GM23248 (cell line): ENCODE measurements around the gene STX1B. TPM values are rescaled to one million over a fixed set of nuclear protein-coding genes. Genes with fewer than 3 reads are reported as not detected.
A peak's percentile ranks its signal among the peaks of the same experiment; 100 is the strongest.

Source experiments
- DNase-seq: peaks from one replicate; pipeline ENCODE4 v3.0.0-alpha.2; 2015
- H2AFZ ChIP-seq: fragments of 200-600 bp; sonication (generic); 2 replicates; pipeline ENCODE4 v1.6.1; 2016; ENCODE audit warnings: antibody characterized with exemption
- H3F3A ChIP-seq: fragments of 200-600 bp; sonication (generic); 2 replicates; pipeline ENCODE4 v1.6.1; 2016; ENCODE audit warnings: mild to moderate bottlenecking, antibody characterized with exemption, mixed run types; ENCODE audit not compliant: insufficient read depth
- H3K27ac ChIP-seq: fragments of 200-600 bp; sonication (generic); 2 replicates; pipeline ENCODE4 v1.5.1; 2016; ENCODE audit warnings: mild to moderate bottlenecking
- H3K27me3 ChIP-seq: fragments of 200-600 bp; sonication (generic); replicated peaks from 2 replicates; pipeline ENCODE4 v1.6.1; 2016; ENCODE audit warnings: mild to moderate bottlenecking; ENCODE audit not compliant: insufficient read depth
- H3K36me3 ChIP-seq: fragments of 200-600 bp; sonication (generic); 2 replicates; pipeline ENCODE4 v1.6.1; 2016; ENCODE audit warnings: low read depth, mild to moderate bottlenecking
- H3K4me1 ChIP-seq: fragments of 200-600 bp; sonication (generic); 2 replicates; pipeline ENCODE4 v1.6.1; 2016; ENCODE audit warnings: mild to moderate bottlenecking; ENCODE audit not compliant: insufficient read depth
- H3K4me2 ChIP-seq: fragments of 200-600 bp; sonication (generic); one replicate; pipeline ENCODE4 v1.6.1; 2016; ENCODE audit warnings: mild to moderate bottlenecking; ENCODE audit not compliant: unreplicated experiment
- H3K4me3 ChIP-seq: fragments of 200-600 bp; sonication (generic); 2 replicates; pipeline ENCODE4 v1.5.1; 2016; ENCODE audit warnings: mild to moderate bottlenecking
- H3K79me2 ChIP-seq: fragments of 200-600 bp; sonication (generic); 2 replicates; pipeline ENCODE4 v1.6.1; 2016; ENCODE audit warnings: mild to moderate bottlenecking; ENCODE audit not compliant: insufficient read depth
- H3K9ac ChIP-seq: fragments of 200-600 bp; sonication (generic); 2 replicates; pipeline ENCODE4 v1.6.1; 2016; ENCODE audit warnings: mild to moderate bottlenecking
- H3K9me2 ChIP-seq: fragments of 200-600 bp; sonication (generic); 2 replicates; pipeline ENCODE4 v1.6.1; 2016; ENCODE audit warnings: mixed run types, mild to moderate bottlenecking, moderate library complexity; ENCODE audit not compliant: insufficient read depth
- H3K9me3 ChIP-seq: fragments of 200-600 bp; sonication (generic); one replicate; pipeline ENCODE4 v1.6.1; 2017; ENCODE audit warnings: low read depth
- H4K20me1 ChIP-seq: fragments of 200-600 bp; sonication (generic); 2 replicates; pipeline ENCODE4 v1.6.0; 2016; ENCODE audit not compliant: insufficient read depth
- EZH2 ChIP-seq: fragments of 200-600 bp; sonication (generic); IDR thresholded peaks from 2 replicates; pipeline ENCODE4 v1.6.1; 2018; ENCODE audit warnings: antibody characterized with exemption, mild to moderate bottlenecking; ENCODE audit not compliant: insufficient read depth, poor library complexity, severe bottlenecking
- EZH2phosphoT487 ChIP-seq: fragments of 200-600 bp; sonication (generic); IDR thresholded peaks from 2 replicates; pipeline ENCODE4 v1.6.1; 2018; ENCODE audit warnings: antibody characterized with exemption, moderate library complexity, mild to moderate bottlenecking, low read depth; ENCODE audit not compliant: insufficient read depth
- WGBS, 2 experiments: methylation state at CpG; one replicate each; pipeline ENCODE4 v1.1.6; 2015 to 2017; ENCODE audit warnings: low lambda C conversion rate in 2 of 2, low coverage in 1 of 2; ENCODE audit errors: missing lambda C conversion rate in 2 of 2; 5-methylcytosine and 5-hydroxymethylcytosine counted together
- in situ Hi-C: fragments of 300-500 bp; cut with MboI; formaldehyde crosslinking; loops from 2 replicates; pipeline ENCODE4 v1.15.0; 2020
- polyA plus RNA-seq: library from polyadenylated mRNA; unstranded; fragments of >200 nt; fragmentation: Nextera tagmentation; extraction: Ambion mirVana; gene quantifications from 2 replicates; pipeline ENCODE4 v1.2.1, GENCODE V29; 2016
- total RNA-seq: library from RNA; depleted of rRNA; stranded (reverse); fragments of >200 nt; shearing (Covaris generic); gene quantifications from 2 replicates; pipeline ENCODE4 v1.2.3, GENCODE V29; 2014

Gene STX1B
- total and polyA plus RNA-seq, 2 experiments from 2014 or later = 0.23 to 2.3 TPM

DNA sequence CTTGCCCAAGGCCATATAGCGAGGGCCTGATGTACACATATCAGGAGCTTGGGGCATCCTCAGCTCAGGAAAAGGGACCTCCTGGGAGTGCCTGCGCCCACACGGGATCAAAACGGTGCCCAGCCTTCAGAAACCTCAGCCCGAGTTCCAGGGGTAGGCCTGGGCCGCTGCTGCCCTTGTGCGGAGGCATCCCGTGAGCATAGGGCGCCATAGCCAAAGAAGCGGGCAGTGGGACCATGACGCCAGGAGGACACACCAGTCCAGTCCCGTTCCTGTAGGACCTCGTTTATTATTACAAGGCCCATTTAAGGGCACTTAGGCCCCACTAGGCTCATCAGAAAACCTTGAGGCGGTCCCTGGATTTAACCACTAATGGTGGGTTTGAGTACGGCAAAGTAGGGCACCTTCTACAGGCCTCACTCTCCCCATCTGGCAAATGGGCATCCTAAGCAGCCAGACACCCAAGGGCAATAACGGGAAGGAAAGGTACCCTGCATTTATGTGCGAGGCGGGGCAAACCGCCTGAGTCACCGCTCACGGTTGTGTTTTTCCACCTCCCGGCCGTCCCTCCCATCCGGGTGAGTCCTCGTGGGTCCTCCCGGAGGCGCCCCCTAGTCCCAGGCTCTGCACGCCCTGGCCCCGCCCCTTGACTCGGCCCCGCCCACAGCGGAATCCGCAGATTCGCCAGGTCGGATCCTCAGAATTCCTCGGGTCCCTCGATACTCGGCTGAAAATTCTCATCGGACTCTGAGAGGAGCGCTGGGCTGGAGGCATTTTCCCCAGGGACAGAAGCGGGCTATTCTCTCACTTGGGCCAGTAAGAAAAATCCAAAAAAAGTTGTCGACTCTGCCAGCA, 53.6 kb downstream of the STX1B start:
- TF ChIP-seq EZH2 (no peak), EZH2phosphoT487 (no peak)
- H3K9me2 ChIP-seq = no peaks in the 10 kb centered on the region
- no peaks in the 10 kb centered on the region for H3K27me3 ChIP-seq
- H3K4me1 ChIP-seq = peaks cover 7% of the 10 kb centered on the region
- H3K27ac ChIP-seq = peak overlapping the region; percentile 100
- peak; percentile 95 for DNase-seq
- 21 to 24% methylated on average over 37 to 38 of the region's 42 CpGs for WGBS, 2 experiments
- peaks cover 13% of the 10 kb centered on the region; the same call in 1 of the 2 replicates for H3K36me3 ChIP-seq
- peak overlapping the region; percentile 98 for H3K4me3 ChIP-seq
- H4K20me1 ChIP-seq = no peaks in the 10 kb centered on the region
- in situ Hi-C loops = loop anchor here (25.0 kb wide), 2 partner anchors 755 to 930 kb away; a partner anchor contains a TSS
- H3K79me2 ChIP-seq = peaks cover 34% of the 10 kb centered on the region
- no peaks in the 10 kb centered on the region for H3K9me3 ChIP-seq
- peak overlapping the region; percentile 99 for H3K9ac ChIP-seq
- peak overlapping the region; percentile 99 for H2AFZ ChIP-seq
- peaks cover 19% of the 10 kb centered on the region for H3F3A ChIP-seq
- peak overlapping the region; percentile 100 for H3K4me2 ChIP-seq

DNA sequence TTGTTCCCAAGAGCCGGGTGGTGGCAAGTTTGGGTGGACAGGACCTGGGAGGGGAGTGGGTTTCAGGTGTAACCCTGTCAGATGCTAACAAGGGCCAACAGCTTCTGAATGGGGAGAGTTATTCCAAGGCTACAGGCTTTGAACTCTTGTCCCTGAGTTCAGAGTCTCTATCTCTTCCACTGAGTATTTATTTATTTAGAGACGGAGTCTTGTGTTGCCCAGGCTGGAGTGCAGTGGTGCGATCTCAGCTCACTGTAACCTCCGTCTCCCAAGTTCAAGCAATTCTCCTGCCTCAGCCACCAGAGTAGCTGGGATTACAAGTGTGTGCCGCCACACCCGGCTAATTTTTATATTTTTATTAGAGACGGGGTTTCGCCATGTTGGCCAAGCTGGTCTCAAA, 55.4 kb downstream of the STX1B start:
- 74 to 76% methylated on average over 8 of the region's 8 CpGs for WGBS, 2 experiments

DNA sequence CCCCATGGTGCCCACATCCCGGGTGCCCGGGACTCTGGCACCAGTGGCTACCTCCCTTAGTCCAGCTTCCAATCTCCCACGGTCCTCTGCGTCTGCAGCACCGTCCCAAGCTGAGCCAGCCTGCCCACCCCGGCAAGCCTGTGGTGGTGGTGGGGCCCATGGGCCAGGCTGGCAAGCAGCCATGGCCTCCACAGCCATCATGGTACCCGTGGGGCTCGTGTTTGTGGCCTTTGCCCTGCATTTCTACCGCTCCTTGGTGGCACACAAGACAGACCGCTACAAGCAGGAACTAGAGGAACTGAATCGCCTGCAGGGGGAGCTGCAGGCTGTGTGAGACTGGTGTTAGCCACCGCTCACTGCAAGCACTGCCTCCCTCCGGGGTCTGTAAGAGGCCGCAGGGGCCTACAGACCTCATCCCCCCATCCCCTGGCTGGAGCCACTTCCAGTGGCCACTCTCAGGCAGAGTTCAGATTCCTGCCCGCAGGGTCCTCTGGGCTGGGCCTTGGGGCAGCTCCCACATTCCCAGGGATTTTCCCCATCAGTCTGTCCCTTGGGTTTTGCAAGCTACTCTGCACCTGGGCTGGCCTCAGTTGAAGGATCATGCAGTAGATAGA, 56.8 kb downstream of the STX1B start:
- H3K4me3 ChIP-seq = no peak overlapping the region
- TF ChIP-seq EZH2 (no peak), EZH2phosphoT487 (no peak)
- no peaks in the 10 kb centered on the region for H3K36me3 ChIP-seq
- H3K9me3 ChIP-seq = no peaks in the 10 kb centered on the region
- H3K9ac ChIP-seq = no peak overlapping the region
- DNase-seq = peak; percentile 85
- H4K20me1 ChIP-seq = no peaks in the 10 kb centered on the region
- no peaks in the 10 kb centered on the region for H3K27me3 ChIP-seq
- H3K4me2 ChIP-seq = no peak overlapping the region
- H3K79me2 ChIP-seq = peaks cover 14% of the 10 kb centered on the region
- in situ Hi-C loops = loop anchor here (25.0 kb wide), 2 partner anchors 759 to 934 kb away; a partner anchor contains a TSS
- peak overlapping the region; percentile 5; the same call in 1 of the 2 replicates for H3K27ac ChIP-seq
- peaks cover 33% of the 10 kb centered on the region for H3F3A ChIP-seq
- 28% methylated on average over 15 of the region's 15 CpGs for WGBS, 2 experiments
- peaks cover 17% of the 10 kb centered on the region for H3K4me1 ChIP-seq
- H2AFZ ChIP-seq = no peak overlapping the region
- no peaks in the 10 kb centered on the region for H3K9me2 ChIP-seq

More for the DNA sequence above, 55.4 kb downstream of the STX1B start:
- Histone ChIP-seq H3K36me3 (peaks cover 1% of the 10 kb centered on the region; the same call in 1 of the 2 replicates), H3K9ac (no peak overlapping the region), H3K9me2 (no peaks in the 10 kb centered on the region), H3K9me3 (no peaks in the 10 kb centered on the region), H3K27me3 (no peaks in the 10 kb centered on the region), H3K79me2 (peaks cover 17% of the 10 kb centered on the region), H3K27ac (no peak overlapping the region), H2AFZ (no peak overlapping the region), H3K4me2 (no peak overlapping the region), H3K4me3 (no peak overlapping the region), H3F3A (peaks cover 33% of the 10 kb centered on the region), H3K4me1 (peaks cover 21% of the 10 kb centered on the region), H4K20me1 (no peaks in the 10 kb centered on the region)
- no peak for DNase-seq
- in situ Hi-C loops = loop anchor here (25.0 kb wide), 2 partner anchors 757 to 932 kb away; a partner anchor contains a TSS
- TF ChIP-seq EZH2 (no peak), EZH2phosphoT487 (no peak)

DNA sequence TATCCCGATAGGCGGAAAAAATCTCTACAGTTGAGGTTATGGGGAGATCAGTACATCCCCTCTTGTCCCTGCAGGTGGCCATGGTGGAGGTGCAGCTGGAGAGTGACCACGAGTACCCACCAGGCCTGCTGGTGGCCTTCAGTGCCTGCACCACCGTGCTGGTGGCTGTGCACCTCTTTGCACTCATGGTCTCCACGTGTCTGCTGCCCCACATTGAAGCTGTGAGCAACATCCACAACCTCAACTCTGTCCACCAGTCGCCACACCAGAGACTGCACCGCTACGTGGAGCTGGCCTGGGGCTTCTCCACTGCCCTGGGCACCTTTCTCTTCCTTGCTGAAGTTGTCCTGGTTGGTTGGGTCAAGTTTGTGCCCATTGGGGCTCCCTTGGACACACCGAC, 57.3 kb downstream of the STX1B start:
- no peak for DNase-seq
- H3K9ac ChIP-seq = no peak overlapping the region
- in situ Hi-C loops = loop anchor here (25.0 kb wide), 2 partner anchors 759 to 934 kb away; a partner anchor contains a TSS

More for the DNA sequence above, 57.3 kb downstream of the STX1B start:
- no peaks in the 10 kb centered on the region for H4K20me1 ChIP-seq
- 76 to 77% methylated on average over 9 of the region's 9 CpGs for WGBS, 2 experiments
- no peaks in the 10 kb centered on the region for H3K9me3 ChIP-seq
- H3K4me2 ChIP-seq = no peak overlapping the region
- H3K27me3 ChIP-seq = no peaks in the 10 kb centered on the region
- no peak overlapping the region for H2AFZ ChIP-seq
- no peak overlapping the region for H3K27ac ChIP-seq
- TF ChIP-seq EZH2phosphoT487 = no peak
- no peak for TF ChIP-seq EZH2
- peaks cover 33% of the 10 kb centered on the region for H3F3A ChIP-seq
- H3K36me3 ChIP-seq = no peaks in the 10 kb centered on the region
- H3K9me2 ChIP-seq = no peaks in the 10 kb centered on the region
- peaks cover 10% of the 10 kb centered on the region; the same call in 1 of the 2 replicates for H3K79me2 ChIP-seq
- no peak overlapping the region for H3K4me3 ChIP-seq
- H3K4me1 ChIP-seq = peaks cover 17% of the 10 kb centered on the region; the same call in 1 of the 2 replicates
